ENCODE results near the gene PDPN. TPM values are rescaled to one million over a fixed set of nuclear protein-coding genes. Genes with fewer than 3 reads are reported as not detected.

PDPN gene
- total and polyA plus RNA-seq, 2 of the 13 experiments (the other 11 are each of a cell fraction or from before 2014, with no cell fraction given), result not detected

DNA sequence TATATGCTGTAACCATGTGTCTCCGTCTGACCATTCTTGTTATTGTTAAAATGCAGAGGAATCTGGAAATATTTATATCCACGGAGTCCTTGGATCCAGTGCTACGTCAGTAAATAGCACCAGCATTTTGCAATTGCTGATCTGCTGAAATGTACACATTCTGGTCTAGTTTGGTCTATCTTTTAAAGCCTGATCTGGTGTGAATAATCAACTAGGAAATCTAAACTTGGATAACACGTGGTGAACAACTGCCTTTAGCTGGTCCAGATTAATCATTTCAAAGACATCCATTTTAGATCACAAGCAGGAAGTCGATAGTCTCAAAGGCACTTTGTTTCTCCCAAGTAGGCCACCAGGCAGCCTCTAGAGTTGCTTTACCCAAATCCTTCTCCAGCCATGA is 32.6 kb downstream of the PDPN start:
- BruUV-seq (replicated peaks), result no TSS peak
- TF ChIP-seq KLF13 (CRISPR knock-in tag; IDR thresholded peaks at IDR 0.05) (no peak), ZNF547 (CRISPR knock-in tag; IDR thresholded peaks at IDR 0.05) (no peak), ZNF17 (CRISPR knock-in tag; IDR thresholded peaks at IDR 0.05) (no peak), ZNF816 (CRISPR knock-in tag; IDR thresholded peaks at IDR 0.05; ENCODE audit: borderline replicate concordance) (no peak), ZNF768 (CRISPR knock-in tag; IDR thresholded peaks at IDR 0.05) (no peak), ZNF160 (CRISPR knock-in tag; IDR thresholded peaks at IDR 0.05) (no peak), ZNF292 (CRISPR knock-in tag; IDR thresholded peaks at IDR 0.05; ENCODE audit: borderline replicate concordance, low read depth) (no peak), FOXP1 (IDR thresholded peaks at IDR 0.05) (no peak), FOXP1 (CRISPR knock-in tag; IDR thresholded peaks at IDR 0.05) (no peak), ISX (CRISPR knock-in tag; conservative IDR thresholded peaks at IDR 0.05) (no peak)
- TF ChIP-seq, protein P1, sequence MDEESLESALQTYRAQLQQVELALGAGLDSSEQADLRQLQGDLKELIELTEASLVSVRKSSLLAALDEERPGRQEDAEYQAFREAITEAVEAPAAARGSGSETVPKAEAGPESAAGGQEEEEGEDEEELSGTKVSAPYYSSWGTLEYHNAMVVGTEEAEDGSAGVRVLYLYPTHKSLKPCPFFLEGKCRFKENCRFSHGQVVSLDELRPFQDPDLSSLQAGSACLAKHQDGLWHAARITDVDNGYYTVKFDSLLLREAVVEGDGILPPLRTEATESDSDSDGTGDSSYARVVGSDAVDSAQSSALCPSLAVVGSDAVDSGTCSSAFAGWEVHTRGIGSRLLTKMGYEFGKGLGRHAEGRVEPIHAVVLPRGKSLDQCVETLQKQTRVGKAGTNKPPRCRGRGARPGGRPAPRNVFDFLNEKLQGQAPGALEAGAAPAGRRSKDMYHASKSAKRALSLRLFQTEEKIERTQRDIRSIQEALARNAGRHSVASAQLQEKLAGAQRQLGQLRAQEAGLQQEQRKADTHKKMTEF (CRISPR knock-in tag; IDR thresholded peaks at IDR 0.05), result no peak
- TF ChIP-seq, protein P2, sequence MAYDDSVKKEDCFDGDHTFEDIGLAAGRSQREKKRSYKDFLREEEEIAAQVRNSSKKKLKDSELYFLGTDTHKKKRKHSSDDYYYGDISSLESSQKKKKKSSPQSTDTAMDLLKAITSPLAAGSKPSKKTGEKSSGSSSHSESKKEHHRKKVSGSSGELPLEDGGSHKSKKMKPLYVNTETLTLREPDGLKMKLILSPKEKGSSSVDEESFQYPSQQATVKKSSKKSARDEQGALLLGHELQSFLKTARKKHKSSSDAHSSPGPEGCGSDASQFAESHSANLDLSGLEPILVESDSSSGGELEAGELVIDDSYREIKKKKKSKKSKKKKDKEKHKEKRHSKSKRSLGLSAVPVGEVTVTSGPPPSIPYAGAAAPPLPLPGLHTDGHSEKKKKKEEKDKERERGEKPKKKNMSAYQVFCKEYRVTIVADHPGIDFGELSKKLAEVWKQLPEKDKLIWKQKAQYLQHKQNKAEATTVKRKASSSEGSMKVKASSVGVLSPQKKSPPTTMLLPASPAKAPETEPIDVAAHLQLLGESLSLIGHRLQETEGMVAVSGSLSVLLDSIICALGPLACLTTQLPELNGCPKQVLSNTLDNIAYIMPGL (CRISPR knock-in tag; IDR thresholded peaks at IDR 0.05; ENCODE audit: borderline replicate concordance in 1 of 2, low read depth in 1 of 2), result no peak
- TF ChIP-seq, protein P3, sequence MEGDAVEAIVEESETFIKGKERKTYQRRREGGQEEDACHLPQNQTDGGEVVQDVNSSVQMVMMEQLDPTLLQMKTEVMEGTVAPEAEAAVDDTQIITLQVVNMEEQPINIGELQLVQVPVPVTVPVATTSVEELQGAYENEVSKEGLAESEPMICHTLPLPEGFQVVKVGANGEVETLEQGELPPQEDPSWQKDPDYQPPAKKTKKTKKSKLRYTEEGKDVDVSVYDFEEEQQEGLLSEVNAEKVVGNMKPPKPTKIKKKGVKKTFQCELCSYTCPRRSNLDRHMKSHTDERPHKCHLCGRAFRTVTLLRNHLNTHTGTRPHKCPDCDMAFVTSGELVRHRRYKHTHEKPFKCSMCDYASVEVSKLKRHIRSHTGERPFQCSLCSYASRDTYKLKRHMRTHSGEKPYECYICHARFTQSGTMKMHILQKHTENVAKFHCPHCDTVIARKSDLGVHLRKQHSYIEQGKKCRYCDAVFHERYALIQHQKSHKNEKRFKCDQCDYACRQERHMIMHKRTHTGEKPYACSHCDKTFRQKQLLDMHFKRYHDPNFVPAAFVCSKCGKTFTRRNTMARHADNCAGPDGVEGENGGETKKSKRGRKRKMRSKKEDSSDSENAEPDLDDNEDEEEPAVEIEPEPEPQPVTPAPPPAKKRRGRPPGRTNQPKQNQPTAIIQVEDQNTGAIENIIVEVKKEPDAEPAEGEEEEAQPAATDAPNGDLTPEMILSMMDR (CRISPR knock-in tag; IDR thresholded peaks at IDR 0.05), result no peak
- TF ChIP-seq, protein P4, sequence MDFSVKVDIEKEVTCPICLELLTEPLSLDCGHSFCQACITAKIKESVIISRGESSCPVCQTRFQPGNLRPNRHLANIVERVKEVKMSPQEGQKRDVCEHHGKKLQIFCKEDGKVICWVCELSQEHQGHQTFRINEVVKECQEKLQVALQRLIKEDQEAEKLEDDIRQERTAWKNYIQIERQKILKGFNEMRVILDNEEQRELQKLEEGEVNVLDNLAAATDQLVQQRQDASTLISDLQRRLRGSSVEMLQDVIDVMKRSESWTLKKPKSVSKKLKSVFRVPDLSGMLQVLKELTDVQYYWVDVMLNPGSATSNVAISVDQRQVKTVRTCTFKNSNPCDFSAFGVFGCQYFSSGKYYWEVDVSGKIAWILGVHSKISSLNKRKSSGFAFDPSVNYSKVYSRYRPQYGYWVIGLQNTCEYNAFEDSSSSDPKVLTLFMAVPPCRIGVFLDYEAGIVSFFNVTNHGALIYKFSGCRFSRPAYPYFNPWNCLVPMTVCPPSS (IDR thresholded peaks at IDR 0.05), result no peak
- TF ChIP-seq, protein P5, sequence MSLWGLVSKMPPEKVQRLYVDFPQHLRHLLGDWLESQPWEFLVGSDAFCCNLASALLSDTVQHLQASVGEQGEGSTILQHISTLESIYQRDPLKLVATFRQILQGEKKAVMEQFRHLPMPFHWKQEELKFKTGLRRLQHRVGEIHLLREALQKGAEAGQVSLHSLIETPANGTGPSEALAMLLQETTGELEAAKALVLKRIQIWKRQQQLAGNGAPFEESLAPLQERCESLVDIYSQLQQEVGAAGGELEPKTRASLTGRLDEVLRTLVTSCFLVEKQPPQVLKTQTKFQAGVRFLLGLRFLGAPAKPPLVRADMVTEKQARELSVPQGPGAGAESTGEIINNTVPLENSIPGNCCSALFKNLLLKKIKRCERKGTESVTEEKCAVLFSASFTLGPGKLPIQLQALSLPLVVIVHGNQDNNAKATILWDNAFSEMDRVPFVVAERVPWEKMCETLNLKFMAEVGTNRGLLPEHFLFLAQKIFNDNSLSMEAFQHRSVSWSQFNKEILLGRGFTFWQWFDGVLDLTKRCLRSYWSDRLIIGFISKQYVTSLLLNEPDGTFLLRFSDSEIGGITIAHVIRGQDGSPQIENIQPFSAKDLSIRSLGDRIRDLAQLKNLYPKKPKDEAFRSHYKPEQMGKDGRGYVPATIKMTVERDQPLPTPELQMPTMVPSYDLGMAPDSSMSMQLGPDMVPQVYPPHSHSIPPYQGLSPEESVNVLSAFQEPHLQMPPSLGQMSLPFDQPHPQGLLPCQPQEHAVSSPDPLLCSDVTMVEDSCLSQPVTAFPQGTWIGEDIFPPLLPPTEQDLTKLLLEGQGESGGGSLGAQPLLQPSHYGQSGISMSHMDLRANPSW (CRISPR knock-in tag; IDR thresholded peaks at IDR 0.05; ENCODE audit: borderline replicate concordance), result no peak
- ChIA-PET CTCF (ENCODE audit: low intra/inter-chr PET ratio, low total read pairs) (no interaction called here), POLR2A (no interaction called here)
- FAIRE-seq, result no peak
- Histone ChIP-seq H3K27me3 (ENCODE audit: control insufficient read depth in 1 of 2, insufficient read depth in 2 of 2, low read length in 2 of 2) (peaks cover 2 to 8% of the 10 kb centered on the region in 2 experiments; a peak in 2 of 5 replicates), H3K4me2 (ENCODE audit: low read depth, low read length) (no peak overlapping the region), H3K9me3 (ENCODE audit: low read length) (no peaks in the 10 kb centered on the region), H3K27ac (ENCODE audit: extremely low read length, insufficient read depth, low read length) (no peak overlapping the region), H3K36me3 (replicated peaks in 1 of 2; ENCODE audit: control insufficient read depth in 1 of 2, insufficient read depth in 2 of 2, low read length in 2 of 2) (no peaks in the 10 kb centered on the region), H3K79me2 (ENCODE audit: insufficient read depth, low read length) (no peaks in the 10 kb centered on the region), H2AFZ (ENCODE audit: low read length) (no peak overlapping the region), H3K9ac (ENCODE audit: insufficient read depth, low read depth, low read length) (no peak overlapping the region), H3K4me3 (replicated peaks in 1 of 3; ENCODE audit: insufficient read depth in 1 of 3, low read depth in 2 of 3, low read length in 3 of 3) (no peak overlapping the region), H3K4me1 (ENCODE audit: insufficient read depth, low read length) (no peaks in the 10 kb centered on the region), H4K20me1 (ENCODE audit: insufficient read depth, low read length) (no peaks in the 10 kb centered on the region)
- ATAC-seq, result no peak
- in situ Hi-C loops (cut with HindIII; ENCODE audit: extremely low pct_ligation_motif_present, low pct_unique_long_range_greater_than_20kb), result no loop called here
- no peak for DNase-seq (ENCODE audit: low spot score)
- 3% methylated on average over 5 of the region's 5 CpGs for WGBS (ENCODE audit: low lambda C conversion rate)
- intact Hi-C loops (cut with micrococcal nuclease; ENCODE audit: unreplicated experiment), result no loop called here
